Keratinocyte (primary cell): ENCODE measurements around the gene ZNF264. TPM values are rescaled to one million over a fixed set of nuclear protein-coding genes. Genes with fewer than 3 reads are reported as not detected.

ENCODE experiments used
- DNase-seq: peaks from one replicate; pipeline ENCODE4 v3.0.0-alpha.2; 2011; ENCODE audit warnings: low read depth, missing footprints, low spot score
- FAIRE-seq: peaks from 2 replicates; lab custom pipeline; 2011; peaks lifted over from hg19 to GRCh38; lab: Jason Lieb, UNC
- H2AFZ ChIP-seq: 2 replicates; pipeline ENCODE4 v1.6.0; 2012; ENCODE audit warnings: low read length, control low read depth, inconsistent platforms; ENCODE audit not compliant: control insufficient read depth
- H3K27ac ChIP-seq: 2 replicates; pipeline ENCODE4 v1.5.1; 2011; ENCODE audit warnings: low read length; ENCODE audit not compliant: control insufficient read depth, insufficient read depth
- H3K27me3 ChIP-seq: 3 replicates; pipeline ENCODE4 v1.6.0; 2011; ENCODE audit warnings: low read length; ENCODE audit not compliant: control insufficient read depth, insufficient read depth; ENCODE audit errors: extremely low read depth
- H3K36me3 ChIP-seq, 2 experiments: 2 replicates in 1 of 2; 3 replicates in 1 of 2; pipeline ENCODE4 v1.5.1; 2011; ENCODE audit warnings: low read length in 2 of 2, mild to moderate bottlenecking in 1 of 2; ENCODE audit not compliant: control insufficient read depth in 2 of 2, insufficient read depth in 2 of 2; ENCODE audit errors: extremely low read depth in 1 of 2
- H3K4me1 ChIP-seq: 3 replicates; pipeline ENCODE4 v1.5.1; 2011; ENCODE audit warnings: low read length; ENCODE audit not compliant: control insufficient read depth, insufficient read depth; ENCODE audit errors: extremely low read depth
- H3K4me2 ChIP-seq: 3 replicates; pipeline ENCODE4 v1.6.0; 2011; ENCODE audit warnings: low read depth, low read length; ENCODE audit not compliant: control insufficient read depth, insufficient read depth; ENCODE audit errors: extremely low read depth
- H3K4me3 ChIP-seq, 3 experiments: fragments of 200-600 bp in 1 of 3; sonication (generic) in 1 of 3; 2 replicates in 2 of 3; 3 replicates in 1 of 3; pipeline ENCODE4 v1.5.1; 2011 to 2016; ENCODE audit warnings: low read length in 3 of 3, mild to moderate bottlenecking in 3 of 3, control low read depth in 2 of 3, inconsistent platforms in 1 of 3, low read depth in 1 of 3, mixed read lengths in 1 of 3, mixed run types in 1 of 3, moderate library complexity in 1 of 3; ENCODE audit not compliant: control insufficient read depth in 2 of 3, insufficient read depth in 2 of 3; ENCODE audit errors: extremely low read depth in 1 of 3
- H3K79me2 ChIP-seq: 2 replicates; pipeline ENCODE4 v1.6.0; 2012; ENCODE audit warnings: low read length; ENCODE audit not compliant: control insufficient read depth, insufficient read depth
- H3K9ac ChIP-seq: 3 replicates; pipeline ENCODE4 v1.6.0; 2011; ENCODE audit warnings: low read length; ENCODE audit not compliant: control insufficient read depth, insufficient read depth; ENCODE audit errors: extremely low read depth
- H3K9me1 ChIP-seq: 3 replicates; pipeline ENCODE4 v1.6.0; 2011; ENCODE audit warnings: low read length; ENCODE audit not compliant: control insufficient read depth, insufficient read depth; ENCODE audit errors: extremely low read depth
- H3K9me3 ChIP-seq: 2 replicates; pipeline ENCODE4 v1.5.1; 2012; ENCODE audit warnings: low read depth, low read length; ENCODE audit not compliant: control insufficient read depth
- H4K20me1 ChIP-seq: 3 replicates; pipeline ENCODE4 v1.6.0; 2011; ENCODE audit warnings: low read length; ENCODE audit not compliant: control insufficient read depth, insufficient read depth; ENCODE audit errors: extremely low read depth
- CTCF ChIP-seq, 3 experiments: IDR thresholded peaks in 1 of 3; conservative IDR thresholded peaks in 1 of 3; optimal IDR thresholded peaks in 1 of 3; 2 replicates in 2 of 3; 3 replicates in 1 of 3; pipeline versions ENCODE3 to v1.5.1; 2011; ENCODE audit warnings: low read length in 3 of 3, mild to moderate bottlenecking in 3 of 3, moderate library complexity in 2 of 3, control low read depth in 1 of 3, inconsistent platforms in 1 of 3; ENCODE audit not compliant: insufficient read depth in 2 of 3; ENCODE audit errors: extremely low read depth in 1 of 3
- EZH2 ChIP-seq: IDR thresholded peaks from one replicate; pipeline ENCODE4 v1.6.1; 2012; ENCODE audit warnings: inconsistent platforms, mild to moderate bottlenecking, low read length, moderate library complexity
- dilution Hi-C: fragments of 300-500 bp; cut with MboI; formaldehyde crosslinking; loops from one replicate; pipeline ENCODE4 v1.7.0; 2020; ENCODE audit warnings: low sequenced_read_pairs; ENCODE audit not compliant: extremely low pct_ligation_motif_present
- polyA plus RNA-seq, 5 experiments: library from polyadenylated mRNA; depleted of rRNA in 3 of 5; stranded (reverse) in 3 of 5; stranded (forward) in 1 of 5; unstranded in 1 of 5; fragments of >200 nt; gene quantifications; 1 replicate in 1 of 5; 2 replicates in 3 of 5; 3 replicates in 1 of 5; pipeline versions ENCODE4 v1.2.1 to v1.2.3, GENCODE V29; 2011 to 2012; ENCODE audit warnings: missing spikeins in 2 of 5, low read depth in 1 of 5, low replicate concordance in 1 of 5

Gene ZNF264
- polyA plus RNA-seq, 1 donor (not counting 4 experiments of a cell fraction or from before 2014, with no cell fraction given): 7.4 TPM

GRCh38 chr19:57152921-57153320, 38.4 kb upstream of the ZNF264 start:
- no peak for FAIRE-seq
- Histone ChIP-seq H3K27ac (no peak overlapping the region), H3K9me1 (no peaks in the 10 kb centered on the region), H3K79me2 (no peaks in the 10 kb centered on the region), H4K20me1 (no peaks in the 10 kb centered on the region), H3K4me2 (no peak overlapping the region), H3K4me1 (no peaks in the 10 kb centered on the region), H2AFZ (no peak overlapping the region), H3K9me3 (no peaks in the 10 kb centered on the region), H3K27me3 (no peaks in the 10 kb centered on the region), H3K9ac (no peak overlapping the region), H3K36me3 (no peaks in the 10 kb centered on the region), H3K4me3 (no peak overlapping the region)
- DNase-seq: no peak
- dilution Hi-C loops: no loop called here
- TF ChIP-seq EZH2: no peak
- TF ChIP-seq CTCF (optimal IDR thresholded peaks at IDR 0.05 in 1 of 3, IDR thresholded peaks at IDR 0.05 in 1 of 3, conservative IDR thresholded peaks at IDR 0.05 in 1 of 3; ENCODE audit: extremely low read depth in 1 of 3, insufficient read depth in 2 of 3, low read length in 3 of 3): no peak

- TF ChIP-seq EZH2 (no peak), CTCF (optimal IDR thresholded peaks at IDR 0.05 in 1 of 3, IDR thresholded peaks at IDR 0.05 in 1 of 3, conservative IDR thresholded peaks at IDR 0.05 in 1 of 3; ENCODE audit: extremely low read depth in 1 of 3, insufficient read depth in 2 of 3, low read length in 3 of 3) (no peak)
- no peak overlapping the region for H2AFZ ChIP-seq
- no peaks in the 10 kb centered on the region for H3K4me1 ChIP-seq
- H3K9ac ChIP-seq: no peak overlapping the region
- no peaks in the 10 kb centered on the region for H3K79me2 ChIP-seq
- dilution Hi-C loops: no loop called here
- no peak for DNase-seq
- no peaks in the 10 kb centered on the region for H3K27me3 ChIP-seq
- no peaks in the 10 kb centered on the region for H3K36me3 ChIP-seq
- no peaks in the 10 kb centered on the region for H3K9me3 ChIP-seq
- FAIRE-seq: no peak
- no peaks in the 10 kb centered on the region for H3K9me1 ChIP-seq
- no peaks in the 10 kb centered on the region for H4K20me1 ChIP-seq
- H3K27ac ChIP-seq: no peak overlapping the region
- no peak overlapping the region for H3K4me2 ChIP-seq
- no peak overlapping the region for H3K4me3 ChIP-seq
Observed at GRCh38 chr19:57161985-57162539, 29.2 kb upstream of the ZNF264 start.
